AG09309 (cell line): ENCODE data around the gene TRAPPC14.

Source experiments
- DNase-seq: peaks from one replicate; pipeline ENCODE4 v3.0.0-alpha.2; 2010; ENCODE audit warnings: low read depth
- H3K4me3 ChIP-seq: 2 replicates; pipeline ENCODE4 v1.5.1; 2011; ENCODE audit warnings: mild to moderate bottlenecking, low read depth, low read length, moderate library complexity; ENCODE audit not compliant: control insufficient read depth
- CTCF ChIP-seq: IDR thresholded peaks from 2 replicates; pipeline ENCODE4 v1.5.1; 2011; ENCODE audit warnings: mild to moderate bottlenecking, low read depth, low read length, inconsistent platforms; ENCODE audit not compliant: insufficient read depth, control insufficient read depth; ENCODE audit errors: missing control alignments

Gene TRAPPC14

GRCh38 chr7:100119072-100119969 is 39.2 kb downstream of the TRAPPC14 start, which contains the start of the genes CNPY4 and TAF6:
TSS of gene CNPY4 (plus strand) at chr7:100119634. CDS start at chr7:100119745, 111 bp downstream.
TSS of gene TAF6 (minus strand) at chr7:100119358. CDS start at chr7:100114209, 5,149 bp downstream.
- H3K4me3 ChIP-seq: peak within 1 kb of the TSS; percentile 98
- peak; percentile 87 for DNase-seq
- TF ChIP-seq CTCF: no peak

DNA sequence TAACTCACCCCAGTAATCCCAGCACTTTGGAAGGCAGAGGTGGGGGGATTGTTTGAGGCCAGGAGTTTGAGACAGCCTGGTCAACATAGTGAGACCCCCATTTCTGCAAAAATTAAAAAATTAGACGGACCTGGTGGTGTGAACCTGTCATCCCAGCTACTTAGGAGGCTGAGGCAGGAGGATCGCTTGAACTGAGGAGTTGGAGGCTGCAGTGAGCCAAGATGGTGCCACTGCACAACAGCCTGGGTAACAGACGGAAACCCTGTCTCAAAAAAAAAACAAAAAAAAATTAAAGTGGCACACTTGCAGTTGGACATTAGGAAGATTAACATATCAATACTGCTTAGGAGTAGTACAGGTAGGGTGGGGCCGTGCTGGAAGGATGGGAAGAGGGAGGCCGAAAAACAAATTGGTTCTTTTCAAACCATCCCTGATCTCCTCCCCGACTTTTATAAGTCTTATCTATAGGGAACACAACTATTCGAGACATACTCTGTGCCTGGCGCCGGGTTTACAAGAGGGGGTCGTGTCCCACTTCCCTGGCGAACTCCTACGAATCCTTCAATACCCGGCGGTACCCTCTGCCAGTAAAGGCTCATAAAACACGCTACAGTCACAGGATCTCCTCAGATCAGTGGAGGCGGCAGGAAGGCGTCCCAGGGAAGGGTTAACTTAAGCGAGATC is 40.0 kb downstream of the TRAPPC14 start:
- TF ChIP-seq CTCF: no peak
- peak overlapping the region; percentile 98 for H3K4me3 ChIP-seq
- no peak for DNase-seq

DNA sequence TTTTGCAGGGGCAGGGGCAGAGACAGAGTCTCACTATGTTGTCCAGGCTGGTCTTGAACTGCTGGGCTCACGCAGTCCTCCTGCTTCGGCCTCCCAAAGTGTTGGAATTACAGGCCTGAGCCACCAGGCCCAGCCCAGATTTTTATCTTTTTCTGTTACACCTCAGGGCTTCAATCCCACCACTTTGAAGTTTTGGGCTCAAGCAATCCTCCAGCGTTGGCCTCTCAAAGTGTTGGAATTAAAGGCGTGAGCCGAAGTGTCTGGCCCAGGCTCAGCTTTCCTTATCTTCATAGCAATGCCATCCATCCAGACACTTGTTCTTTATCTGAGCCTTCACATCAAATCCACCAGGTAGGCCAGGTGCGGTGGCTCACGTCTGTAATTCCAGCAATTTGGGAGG is 43.5 kb downstream of the TRAPPC14 start:
- H3K4me3 ChIP-seq: no peak overlapping the region
- no peak for TF ChIP-seq CTCF
- no peak for DNase-seq

DNA sequence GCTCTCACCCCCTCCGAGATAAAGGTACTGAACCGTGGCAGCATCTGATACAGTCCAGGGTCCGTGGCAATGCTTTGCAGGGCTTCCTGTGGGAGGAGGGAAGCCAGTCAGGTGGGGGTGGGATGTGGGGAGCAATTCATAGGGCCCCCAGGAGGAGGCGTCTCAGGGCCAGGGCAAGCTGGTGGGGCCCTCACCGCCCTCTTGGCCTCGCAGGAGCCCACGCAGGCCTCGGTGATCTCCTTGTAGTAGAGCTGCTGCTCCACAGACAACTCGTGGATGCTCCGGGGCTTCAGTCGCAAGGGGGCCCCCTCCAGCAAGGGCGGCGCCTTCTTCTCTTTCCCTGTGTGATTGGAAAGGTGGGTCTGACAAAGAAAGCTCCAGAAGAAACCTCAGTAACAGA is 46.6 kb downstream of the TRAPPC14 start:
- H3K4me3 ChIP-seq: no peak overlapping the region
- no peak for TF ChIP-seq CTCF
- no peak for DNase-seq

DNA sequence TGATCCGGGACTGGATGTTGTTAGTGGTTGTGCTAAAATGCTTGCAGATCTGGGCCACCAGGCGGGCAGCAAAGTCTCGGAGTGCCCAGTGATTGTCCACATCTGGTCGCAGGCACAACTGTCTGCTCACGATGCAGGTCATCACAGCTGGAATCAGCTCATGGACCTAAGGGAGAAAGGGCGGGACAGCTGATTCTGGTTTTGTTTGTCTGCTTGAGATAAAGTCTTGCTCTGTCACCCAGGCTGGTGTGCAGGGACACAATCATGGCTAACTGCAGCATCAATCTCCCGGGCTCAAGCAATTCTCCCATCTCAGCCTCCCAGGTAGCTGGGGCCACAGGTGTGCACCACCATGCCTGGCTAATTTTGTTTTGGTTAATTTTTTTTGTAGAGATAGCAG is 47.4 kb downstream of the TRAPPC14 start:
- TF ChIP-seq CTCF: no peak
- DNase-seq: no peak
- H3K4me3 ChIP-seq: no peak overlapping the region

DNA sequence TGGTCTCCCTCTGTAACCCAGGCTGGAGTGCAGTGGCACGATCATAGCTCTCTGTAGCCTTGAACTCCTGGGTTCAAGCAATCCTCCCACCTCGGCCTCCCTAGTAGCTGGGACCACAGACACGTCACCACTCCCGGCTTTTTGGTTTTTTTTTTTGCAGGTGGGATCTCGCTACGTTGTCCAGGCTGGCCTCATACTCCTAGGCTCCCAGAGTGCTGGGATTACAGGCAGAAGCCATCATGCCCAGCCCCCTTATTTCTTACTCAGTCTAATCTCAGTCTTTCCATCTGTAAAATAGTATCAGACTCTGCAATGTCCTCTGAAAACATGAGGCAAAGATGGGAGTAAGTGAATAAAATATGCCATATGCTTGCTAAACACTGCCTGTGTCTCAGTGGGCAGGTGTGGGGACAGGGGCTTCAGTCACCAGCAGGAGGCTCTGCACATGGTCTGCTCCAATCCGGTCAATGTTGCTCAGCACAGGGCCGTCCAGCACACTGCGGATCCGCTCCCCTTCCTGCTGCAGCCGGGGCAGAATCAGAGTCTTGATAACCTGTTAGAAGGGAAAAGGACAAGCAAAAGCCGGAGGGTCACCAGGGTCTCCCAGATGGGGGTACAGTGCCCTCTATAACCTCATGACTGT is 48.9 kb downstream of the TRAPPC14 start:
- no peak for DNase-seq
- TF ChIP-seq CTCF: no peak
- H3K4me3 ChIP-seq: no peak overlapping the region
